HL-60 (cell line): ENCODE measurements around the gene SPSB4.

Source experiments
- DNase-seq, 2 experiments: peaks; one replicate each; pipeline ENCODE4 v3.0.0-alpha.2; 2010 to 2020; ENCODE audit warnings: low read depth in 1 of 2, low spot score in 1 of 2
- H3K27ac ChIP-seq: fragments of 250-450 bp; sonication (Bioruptor Pico); replicated peaks from 2 replicates; pipeline ENCODE4 v1.5.1; 2020; ENCODE audit warnings: mild to moderate bottlenecking, moderate library complexity
- H3K27me3 ChIP-seq: fragments of 250-450 bp; sonication (Bioruptor Pico); 2 replicates; pipeline ENCODE4 v1.5.1; 2021; ENCODE audit warnings: mild to moderate bottlenecking, moderate library complexity; ENCODE audit not compliant: insufficient read depth, poor library complexity, severe bottlenecking
- H3K4me3 ChIP-seq: replicated peaks from 2 replicates; pipeline ENCODE4 v1.5.1; 2011; ENCODE audit warnings: mild to moderate bottlenecking, control low read depth, low read length; ENCODE audit not compliant: insufficient read depth
- CTCF ChIP-seq: IDR thresholded peaks from one replicate; pipeline ENCODE4 v1.5.1; 2011; ENCODE audit warnings: low read length, control low read depth, inconsistent platforms; ENCODE audit not compliant: insufficient read depth
- GABPA ChIP-seq: IDR thresholded peaks from 2 replicates; pipeline ENCODE4 v1.6.1; 2012; ENCODE audit warnings: low read depth
- POLR2AphosphoS5 ChIP-seq: IDR thresholded peaks from 2 replicates; pipeline ENCODE4 v1.6.1; 2012; ENCODE audit warnings: low read depth
- SPI1 ChIP-seq: IDR thresholded peaks from 2 replicates; pipeline ENCODE4 v1.6.1; 2012; ENCODE audit warnings: low read depth, mild to moderate bottlenecking, borderline replicate concordance
- TF ChIP-seq, protein P1 (sequence below): IDR thresholded peaks from 2 replicates; pipeline ENCODE4 v1.6.1; 2012; ENCODE audit warnings: low read depth; ENCODE audit not compliant: insufficient replicate concordance

Gene SPSB4

DNA sequence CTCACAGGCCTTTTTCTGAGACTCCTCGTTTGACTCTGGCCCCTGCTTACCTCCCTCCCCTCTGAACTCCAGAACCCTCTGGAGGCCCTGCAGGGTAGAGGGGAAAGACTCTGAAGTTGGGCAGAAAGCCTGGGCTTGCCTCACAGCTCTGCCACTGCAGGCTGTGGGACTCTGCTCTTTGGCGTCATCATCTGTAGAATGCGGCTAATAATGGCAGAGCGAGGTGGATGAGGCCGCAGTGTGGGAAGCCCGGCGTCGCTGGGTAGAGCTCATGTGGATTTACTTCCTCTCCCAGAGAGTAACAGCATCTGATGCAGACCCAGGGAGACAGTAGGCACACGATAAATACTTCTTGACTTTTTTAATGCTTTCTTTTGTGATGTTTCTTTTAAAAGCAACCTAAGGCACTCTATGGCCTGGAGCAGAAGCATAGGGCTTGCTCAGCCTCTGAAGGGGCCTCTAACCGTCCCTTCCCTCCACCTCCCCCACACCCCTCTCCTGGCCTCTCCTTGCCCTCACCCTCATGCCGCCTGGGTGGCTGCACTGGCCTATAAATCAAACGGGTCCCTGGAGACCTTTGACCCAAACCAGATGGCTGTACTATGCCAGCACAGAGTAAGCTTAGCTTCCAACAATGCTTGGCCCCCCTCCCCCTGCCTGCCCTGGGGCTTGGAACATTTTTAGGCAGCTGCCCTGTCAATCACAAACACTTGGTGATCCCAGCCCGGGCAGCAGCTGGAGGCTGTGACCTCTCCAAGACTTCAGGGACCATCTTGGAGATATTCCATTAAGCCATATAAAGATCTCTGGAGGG is 32.9 kb downstream of the SPSB4 start:
- TF ChIP-seq GABPA (no peak), CTCF (no peak), SPI1 (no peak), POLR2AphosphoS5 (no peak)
- TF ChIP-seq, protein P1, sequence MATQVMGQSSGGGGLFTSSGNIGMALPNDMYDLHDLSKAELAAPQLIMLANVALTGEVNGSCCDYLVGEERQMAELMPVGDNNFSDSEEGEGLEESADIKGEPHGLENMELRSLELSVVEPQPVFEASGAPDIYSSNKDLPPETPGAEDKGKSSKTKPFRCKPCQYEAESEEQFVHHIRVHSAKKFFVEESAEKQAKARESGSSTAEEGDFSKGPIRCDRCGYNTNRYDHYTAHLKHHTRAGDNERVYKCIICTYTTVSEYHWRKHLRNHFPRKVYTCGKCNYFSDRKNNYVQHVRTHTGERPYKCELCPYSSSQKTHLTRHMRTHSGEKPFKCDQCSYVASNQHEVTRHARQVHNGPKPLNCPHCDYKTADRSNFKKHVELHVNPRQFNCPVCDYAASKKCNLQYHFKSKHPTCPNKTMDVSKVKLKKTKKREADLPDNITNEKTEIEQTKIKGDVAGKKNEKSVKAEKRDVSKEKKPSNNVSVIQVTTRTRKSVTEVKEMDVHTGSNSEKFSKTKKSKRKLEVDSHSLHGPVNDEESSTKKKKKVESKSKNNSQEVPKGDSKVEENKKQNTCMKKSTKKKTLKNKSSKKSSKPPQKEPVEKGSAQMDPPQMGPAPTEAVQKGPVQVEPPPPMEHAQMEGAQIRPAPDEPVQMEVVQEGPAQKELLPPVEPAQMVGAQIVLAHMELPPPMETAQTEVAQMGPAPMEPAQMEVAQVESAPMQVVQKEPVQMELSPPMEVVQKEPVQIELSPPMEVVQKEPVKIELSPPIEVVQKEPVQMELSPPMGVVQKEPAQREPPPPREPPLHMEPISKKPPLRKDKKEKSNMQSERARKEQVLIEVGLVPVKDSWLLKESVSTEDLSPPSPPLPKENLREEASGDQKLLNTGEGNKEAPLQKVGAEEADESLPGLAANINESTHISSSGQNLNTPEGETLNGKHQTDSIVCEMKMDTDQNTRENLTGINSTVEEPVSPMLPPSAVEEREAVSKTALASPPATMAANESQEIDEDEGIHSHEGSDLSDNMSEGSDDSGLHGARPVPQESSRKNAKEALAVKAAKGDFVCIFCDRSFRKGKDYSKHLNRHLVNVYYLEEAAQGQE, result no peak
- DNase-seq, result no peak
- Histone ChIP-seq H3K4me3 (no peak overlapping the region), H3K27me3 (no peaks in the 10 kb centered on the region), H3K27ac (no peak overlapping the region)

DNA sequence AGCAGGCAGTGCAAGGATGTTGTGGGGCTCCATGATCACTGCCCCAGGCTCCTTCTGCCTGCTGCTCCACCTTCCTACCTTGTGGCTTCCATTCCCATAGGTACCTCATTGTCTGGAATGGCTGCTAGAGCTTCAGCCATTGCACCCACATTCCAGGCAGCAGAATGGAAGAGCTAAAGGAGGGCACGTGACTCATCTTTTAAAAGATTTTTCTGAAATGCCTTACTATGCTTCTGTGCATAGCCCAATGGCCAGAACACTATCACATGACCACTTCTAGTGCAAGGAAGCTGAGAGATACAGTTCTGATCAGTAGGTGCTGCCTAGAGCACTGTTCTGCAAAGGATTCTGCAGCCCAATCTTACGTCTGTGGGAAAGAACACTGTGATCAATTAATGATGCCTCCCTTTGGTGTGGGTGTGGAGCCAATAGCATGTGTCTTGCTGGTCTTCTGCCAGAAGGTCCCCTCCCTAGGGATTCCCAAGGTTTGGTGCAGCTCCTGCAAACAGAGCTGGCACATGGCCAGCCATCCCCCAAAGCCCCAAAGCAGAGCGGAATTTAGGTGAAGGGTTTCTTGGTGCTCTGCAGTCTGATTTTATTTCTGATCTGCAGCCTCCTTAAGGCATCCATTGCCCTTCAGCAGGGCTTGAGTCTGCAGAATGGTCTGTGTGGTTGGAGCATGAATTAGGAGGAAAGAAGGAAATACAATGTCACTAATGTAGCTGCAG is 34.4 kb downstream of the SPSB4 start:
- Histone ChIP-seq H3K4me3 (no peak overlapping the region), H3K27me3 (peaks cover 3% of the 10 kb centered on the region), H3K27ac (no peak overlapping the region)
- TF ChIP-seq CTCF (no peak), GABPA (no peak), SPI1 (no peak), POLR2AphosphoS5 (no peak)
- TF ChIP-seq, protein P1, result no peak
- no peak for DNase-seq

DNA sequence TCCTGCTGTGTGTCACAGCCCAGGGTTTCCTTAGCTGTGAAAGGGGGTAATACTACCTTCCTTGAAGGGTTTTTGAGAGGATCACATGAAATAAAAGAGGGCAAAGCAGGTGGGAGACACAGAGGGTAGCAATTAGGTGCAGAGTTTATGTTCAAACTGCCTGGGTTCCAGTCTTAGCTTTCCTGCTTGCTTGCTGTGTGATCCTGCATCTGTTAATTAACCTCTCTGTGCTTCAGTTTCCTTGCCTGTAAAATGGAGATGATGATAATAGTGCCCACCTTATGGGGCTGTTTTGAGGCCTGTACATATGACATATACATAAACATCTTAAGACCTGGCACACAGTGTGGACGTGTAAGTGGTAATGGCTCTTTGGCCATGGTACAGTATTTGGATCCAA is 35.0 kb downstream of the SPSB4 start:
- Histone ChIP-seq H3K27me3 (peaks cover 6% of the 10 kb centered on the region), H3K27ac (no peak overlapping the region), H3K4me3 (no peak overlapping the region)
- DNase-seq, result no peak
- TF ChIP-seq SPI1 (no peak), GABPA (no peak), POLR2AphosphoS5 (no peak), CTCF (no peak)
- TF ChIP-seq, protein P1, result no peak
